ENCODE measurements around the gene NEIL1. TPM values are rescaled to one million over a fixed set of nuclear protein-coding genes. Genes with fewer than 3 reads are reported as not detected.

NEIL1 gene
- total and polyA plus RNA-seq, 2 of the 8 experiments (the other 6 are each of a cell fraction or from before 2014, with no cell fraction given) = 10.4 to 10.9 TPM

GRCh38 chr15:75361989-75362641, 15.3 kb downstream of the NEIL1 start (continued):
- TF ChIP-seq NRF1 (IDR thresholded peaks at IDR 0.05; ENCODE audit: low read depth, low read length) = no peak
- TF ChIP-seq KDM4A (IDR thresholded peaks at IDR 0.05; ENCODE audit: low read depth, low read length, severe bottlenecking) = no peak
- TF ChIP-seq POU5F1 (IDR thresholded peaks at IDR 0.05; ENCODE audit: low read depth, low read length) = no peak
- no peak for TF ChIP-seq BACH1 (IDR thresholded peaks at IDR 0.05; ENCODE audit: low read length)
- TF ChIP-seq CBX5 (IDR thresholded peaks at IDR 0.05; ENCODE audit: low read depth, low read length) = no peak
- TF ChIP-seq CTBP2 (IDR thresholded peaks at IDR 0.05; ENCODE audit: borderline replicate concordance, insufficient read depth, insufficient read length, low read length) = no peak
- TF ChIP-seq JUN (IDR thresholded peaks at IDR 0.05; ENCODE audit: low read depth, low read length) = no peak
- no peak for TF ChIP-seq E2F6 (IDR thresholded peaks at IDR 0.05)
